OCI-LY1 (cell line): ENCODE measurements around the gene SLC25A25.

Experiments
- EZH2 ChIP-seq: fragments of 200-600 bp; sonication (generic), shearing (Covaris generic); IDR thresholded peaks from 2 replicates; pipeline ENCODE4 v1.8.0; 2017; ENCODE audit warnings: borderline replicate concordance, mixed run types, mild to moderate bottlenecking, antibody characterized with exemption, low read length, moderate library complexity, mixed read lengths
- TF ChIP-seq, protein P1 (sequence below): fragments of 200-600 bp; sonication (generic), shearing (Covaris generic); IDR thresholded peaks from 2 replicates; pipeline ENCODE4 v1.5.1; 2017; ENCODE audit warnings: mild to moderate bottlenecking, antibody characterized with exemption, low read length, moderate library complexity, mixed read lengths

DNA sequence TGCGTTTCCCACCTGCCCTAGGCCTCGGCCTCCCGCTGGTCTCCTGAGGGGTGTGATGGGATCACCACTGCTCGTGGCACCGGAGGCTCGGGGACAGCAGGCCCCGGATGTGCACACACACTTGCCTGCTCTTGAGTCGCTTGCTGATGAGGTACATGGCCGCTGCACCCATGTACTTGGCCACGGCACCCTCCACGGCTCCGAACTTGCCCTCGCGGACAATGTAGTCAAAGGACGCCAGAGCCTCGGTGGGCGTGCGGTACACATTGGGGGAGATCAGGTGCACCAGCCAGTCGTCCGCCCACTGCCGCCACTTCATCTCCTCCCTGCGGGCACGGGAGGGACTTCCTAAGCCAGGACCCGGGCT is 54.8 kb downstream of the SLC25A25 start:
- TF ChIP-seq, protein P1, sequence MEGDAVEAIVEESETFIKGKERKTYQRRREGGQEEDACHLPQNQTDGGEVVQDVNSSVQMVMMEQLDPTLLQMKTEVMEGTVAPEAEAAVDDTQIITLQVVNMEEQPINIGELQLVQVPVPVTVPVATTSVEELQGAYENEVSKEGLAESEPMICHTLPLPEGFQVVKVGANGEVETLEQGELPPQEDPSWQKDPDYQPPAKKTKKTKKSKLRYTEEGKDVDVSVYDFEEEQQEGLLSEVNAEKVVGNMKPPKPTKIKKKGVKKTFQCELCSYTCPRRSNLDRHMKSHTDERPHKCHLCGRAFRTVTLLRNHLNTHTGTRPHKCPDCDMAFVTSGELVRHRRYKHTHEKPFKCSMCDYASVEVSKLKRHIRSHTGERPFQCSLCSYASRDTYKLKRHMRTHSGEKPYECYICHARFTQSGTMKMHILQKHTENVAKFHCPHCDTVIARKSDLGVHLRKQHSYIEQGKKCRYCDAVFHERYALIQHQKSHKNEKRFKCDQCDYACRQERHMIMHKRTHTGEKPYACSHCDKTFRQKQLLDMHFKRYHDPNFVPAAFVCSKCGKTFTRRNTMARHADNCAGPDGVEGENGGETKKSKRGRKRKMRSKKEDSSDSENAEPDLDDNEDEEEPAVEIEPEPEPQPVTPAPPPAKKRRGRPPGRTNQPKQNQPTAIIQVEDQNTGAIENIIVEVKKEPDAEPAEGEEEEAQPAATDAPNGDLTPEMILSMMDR = no peak
- no peak for TF ChIP-seq EZH2
